ENCODE data around the gene WDFY2.

- TF ChIP-seq TBP (IDR thresholded peaks at IDR 0.05; ENCODE audit: low read depth, low read length): no peak
- TF ChIP-seq USF2 (IDR thresholded peaks at IDR 0.05; ENCODE audit: low read length): no peak
- TF ChIP-seq, protein P1, sequence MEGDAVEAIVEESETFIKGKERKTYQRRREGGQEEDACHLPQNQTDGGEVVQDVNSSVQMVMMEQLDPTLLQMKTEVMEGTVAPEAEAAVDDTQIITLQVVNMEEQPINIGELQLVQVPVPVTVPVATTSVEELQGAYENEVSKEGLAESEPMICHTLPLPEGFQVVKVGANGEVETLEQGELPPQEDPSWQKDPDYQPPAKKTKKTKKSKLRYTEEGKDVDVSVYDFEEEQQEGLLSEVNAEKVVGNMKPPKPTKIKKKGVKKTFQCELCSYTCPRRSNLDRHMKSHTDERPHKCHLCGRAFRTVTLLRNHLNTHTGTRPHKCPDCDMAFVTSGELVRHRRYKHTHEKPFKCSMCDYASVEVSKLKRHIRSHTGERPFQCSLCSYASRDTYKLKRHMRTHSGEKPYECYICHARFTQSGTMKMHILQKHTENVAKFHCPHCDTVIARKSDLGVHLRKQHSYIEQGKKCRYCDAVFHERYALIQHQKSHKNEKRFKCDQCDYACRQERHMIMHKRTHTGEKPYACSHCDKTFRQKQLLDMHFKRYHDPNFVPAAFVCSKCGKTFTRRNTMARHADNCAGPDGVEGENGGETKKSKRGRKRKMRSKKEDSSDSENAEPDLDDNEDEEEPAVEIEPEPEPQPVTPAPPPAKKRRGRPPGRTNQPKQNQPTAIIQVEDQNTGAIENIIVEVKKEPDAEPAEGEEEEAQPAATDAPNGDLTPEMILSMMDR (IDR thresholded peaks at IDR 0.05; ENCODE audit: control extremely low read depth in 1 of 3, insufficient read depth in 1 of 3, low read depth in 1 of 3, low read length in 3 of 3): peak; percentile 36 to 84 (median 63)
- no peak for TF ChIP-seq TAF7 (optimal IDR thresholded peaks at IDR 0.05; ENCODE audit: borderline replicate concordance, low read depth, low read length)
- TF ChIP-seq NRF1 (IDR thresholded peaks at IDR 0.05; ENCODE audit: low read depth, low read length): no peak
- TF ChIP-seq GABPA (IDR thresholded peaks at IDR 0.05; ENCODE audit: borderline replicate concordance, insufficient read depth, low read length): no peak
- TF ChIP-seq EP300 (IDR thresholded peaks at IDR 0.05; ENCODE audit: borderline replicate concordance in 1 of 2, low read depth in 2 of 2, low read length in 2 of 2): no peak
- TF ChIP-seq EZH2 (IDR thresholded peaks at IDR 0.05; ENCODE audit: low read depth, low read length, severe bottlenecking): no peak
- no peak for TF ChIP-seq ASH2L (IDR thresholded peaks at IDR 0.05; ENCODE audit: low read length)
- TF ChIP-seq CREB1 (IDR thresholded peaks at IDR 0.05): 0 out of 2 replicates have a peak, but pooled peaks have one; percentile 13
- no peak for TF ChIP-seq FOSL1 (IDR thresholded peaks at IDR 0.05; ENCODE audit: insufficient read depth, low read depth, low read length)
- no peak for TF ChIP-seq KDM1A (IDR thresholded peaks at IDR 0.05; ENCODE audit: borderline replicate concordance, low read length)
These were observed 213.6 kb downstream of the WDFY2 start for GRCh38 chr13:51797664-51798488.

Data from H1 (cell line).